ENCODE measurements around the gene IL22RA1.
A peak's percentile ranks its signal among the peaks of the same experiment; 100 is the strongest.

The IL22RA1 gene

GRCh38 chr1:24162201-24162600 is 19.3 kb upstream of the IL22RA1 start:
- Histone ChIP-seq H3K4me2 (no peak overlapping the region), H3K9me3 (replicated peaks in 1 of 11) (no peaks in the 10 kb centered on the region; a peak in 1 of 22 replicates), H3K36me3 (peaks cover 21 to 100% (median 78%) of the 10 kb centered on the region in 11 experiments), H3K27ac (no peak overlapping the region), H3K4me1 (peaks cover 0 to 16% (median 7%) of the 10 kb centered on the region in 10 experiments; a peak in 8 of 20 replicates), H4K20me1 (peaks cover 0 to 13% (median 0%) of the 10 kb centered on the region in 11 experiments; a peak in 3 of 22 replicates), H3K9ac (no peak overlapping the region), H3K4me3 (no peak overlapping the region), H3K27me3 (no peaks in the 10 kb centered on the region)
- TF ChIP-seq Cebpa-rat (IDR thresholded peaks at IDR 0.05) = no peak

GRCh38 chr1:24161270-24161669 is 18.3 kb upstream of the IL22RA1 start:
- peaks cover 0 to 17% (median 0%) of the 10 kb centered on the region in 11 experiments; a peak in 4 of 22 replicates for H4K20me1 ChIP-seq
- H3K4me3 ChIP-seq = no peak overlapping the region
- H3K36me3 ChIP-seq = peaks cover 20 to 100% (median 78%) of the 10 kb centered on the region in 11 experiments
- H3K9ac ChIP-seq = no peak overlapping the region
- no peak for TF ChIP-seq Cebpa-rat (IDR thresholded peaks at IDR 0.05)
- no peaks in the 10 kb centered on the region for H3K27me3 ChIP-seq
- H3K4me2 ChIP-seq = no peak overlapping the region; a peak in 2 of 22 replicates
- H3K9me3 ChIP-seq (replicated peaks in 1 of 11) = no peaks in the 10 kb centered on the region; a peak in 1 of 22 replicates
- H3K27ac ChIP-seq = peak overlapping the region in 1 of 11 experiments; percentile 26; a peak in 1 of 22 replicates
- H3K4me1 ChIP-seq = peaks cover 0 to 16% (median 7%) of the 10 kb centered on the region in 10 experiments; a peak in 8 of 20 replicates

GRCh38 chr1:24159366-24159765 is 16.4 kb upstream of the IL22RA1 start:
- Histone ChIP-seq H3K9ac (no peak overlapping the region), H3K36me3 (peaks cover 14 to 95% (median 70%) of the 10 kb centered on the region in 11 experiments), H3K27ac (no peak overlapping the region), H3K4me3 (no peak overlapping the region), H3K9me3 (replicated peaks in 1 of 11) (no peaks in the 10 kb centered on the region), H3K4me1 (peaks cover 0 to 16% (median 7%) of the 10 kb centered on the region in 10 experiments; a peak in 8 of 20 replicates), H3K4me2 (no peak overlapping the region), H4K20me1 (peaks cover 0 to 17% (median 0%) of the 10 kb centered on the region in 11 experiments; a peak in 6 of 22 replicates), H3K27me3 (no peaks in the 10 kb centered on the region)
- no peak for TF ChIP-seq Cebpa-rat (IDR thresholded peaks at IDR 0.05)

DNA sequence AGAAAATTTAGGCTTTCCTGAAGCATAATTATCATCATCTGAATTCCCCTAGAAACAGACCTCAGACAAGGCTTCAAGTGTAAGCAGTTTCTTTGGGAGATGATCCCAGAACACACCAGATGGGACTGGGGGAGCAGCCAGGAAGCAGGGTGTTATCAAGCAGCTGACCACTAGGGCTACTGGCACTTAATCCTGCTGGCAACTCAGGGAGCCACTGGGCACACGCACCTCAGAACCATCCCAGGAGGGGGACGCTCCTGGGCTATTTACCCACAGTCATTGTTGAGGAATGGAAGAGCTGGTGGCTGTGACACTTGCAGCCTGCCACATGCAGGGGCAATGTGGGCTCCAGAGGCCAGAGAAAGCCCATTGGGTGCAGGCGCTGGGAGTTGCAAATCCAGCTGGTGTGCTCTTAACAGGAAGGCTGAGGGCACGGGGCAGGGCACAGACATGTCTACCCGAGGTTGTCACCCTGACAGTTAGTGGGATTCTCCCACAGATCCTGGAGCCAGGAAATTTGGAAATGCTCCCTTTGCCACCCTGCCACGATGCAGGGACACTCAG is 15.1 kb upstream of the IL22RA1 start:
- Histone ChIP-seq H3K36me3 (peaks cover 14 to 82% (median 60%) of the 10 kb centered on the region in 11 experiments), H3K4me2 (no peak overlapping the region), H3K9ac (no peak overlapping the region), H3K27me3 (no peaks in the 10 kb centered on the region), H4K20me1 (peaks cover 0 to 17% (median 0%) of the 10 kb centered on the region in 11 experiments; a peak in 6 of 22 replicates), H3K4me1 (peaks cover 0 to 16% (median 7%) of the 10 kb centered on the region in 10 experiments; a peak in 8 of 20 replicates), H3K27ac (no peak overlapping the region), H3K9me3 (replicated peaks in 1 of 11) (no peaks in the 10 kb centered on the region), H3K4me3 (no peak overlapping the region)
- TF ChIP-seq Cebpa-rat (IDR thresholded peaks at IDR 0.05) = no peak

- Histone ChIP-seq H3K27ac (no peak overlapping the region), H3K9me3 (replicated peaks in 1 of 11) (no peaks in the 10 kb centered on the region), H3K4me1 (peaks cover 0 to 14% (median 7%) of the 10 kb centered on the region in 10 experiments; a peak in 9 of 20 replicates)
These were observed 13.8 kb upstream of the IL22RA1 start for GRCh38 chr1:24156542-24157260.

GRCh38 chr1:24155011-24155782 is 12.3 kb upstream of the IL22RA1 start:
- Histone ChIP-seq H3K36me3 (peaks cover 14 to 54% (median 48%) of the 10 kb centered on the region in 11 experiments), H3K27ac (no peak overlapping the region), H3K4me3 (no peak overlapping the region), H3K4me1 (peaks cover under 1 to 20% (median 10%) of the 10 kb centered on the region in 10 experiments; a peak in 19 of 20 replicates), H3K9me3 (replicated peaks in 1 of 11) (no peaks in the 10 kb centered on the region), H3K9ac (no peak overlapping the region), H3K27me3 (peaks cover 12 to 23% (median 20%) of the 10 kb centered on the region in 11 experiments), H4K20me1 (peaks cover 0 to 17% (median 0%) of the 10 kb centered on the region in 11 experiments; a peak in 6 of 22 replicates), H3K4me2 (no peak overlapping the region)
- no peak for TF ChIP-seq Cebpa-rat (IDR thresholded peaks at IDR 0.05)

More at GRCh38 chr1:24156542-24157260, 13.8 kb upstream of the IL22RA1 start:
- H3K27me3 ChIP-seq = peaks cover under 1 to 10% (median 5%) of the 10 kb centered on the region in 11 experiments; a peak in 18 of 22 replicates
- no peak overlapping the region for H3K4me2 ChIP-seq
- H3K9ac ChIP-seq = no peak overlapping the region
- no peak for TF ChIP-seq Cebpa-rat (IDR thresholded peaks at IDR 0.05)
- H3K36me3 ChIP-seq = peaks cover 14 to 69% (median 55%) of the 10 kb centered on the region in 11 experiments
- H3K4me3 ChIP-seq = no peak overlapping the region
- peaks cover 0 to 17% (median 0%) of the 10 kb centered on the region in 11 experiments; a peak in 6 of 22 replicates for H4K20me1 ChIP-seq

DNA sequence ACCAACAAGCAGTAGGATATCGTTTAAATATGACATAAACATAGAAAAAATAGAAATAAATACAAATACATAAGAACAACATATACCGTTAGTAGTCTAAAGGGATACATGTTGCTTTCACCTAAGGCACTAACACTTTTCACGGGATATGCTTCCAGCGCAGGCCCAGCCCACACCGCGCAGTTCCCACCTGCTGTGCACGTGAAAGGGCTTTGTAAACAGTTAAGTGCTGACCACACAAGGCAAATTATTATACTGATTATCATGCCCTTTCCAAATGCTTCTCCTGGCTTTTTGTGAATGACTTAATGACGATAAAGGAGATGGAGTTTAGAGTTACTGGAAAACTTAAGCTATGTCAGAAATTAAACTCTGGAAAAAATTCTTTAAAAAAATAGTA is 11.3 kb upstream of the IL22RA1 start:
- Histone ChIP-seq H3K9ac (no peak overlapping the region), H3K27me3 (peaks cover 12 to 32% (median 24%) of the 10 kb centered on the region in 11 experiments), H3K4me2 (no peak overlapping the region), H3K4me3 (no peak overlapping the region), H3K4me1 (peaks cover 10 to 29% (median 18%) of the 10 kb centered on the region in 10 experiments; a peak in 19 of 20 replicates), H3K27ac (no peak overlapping the region), H3K9me3 (replicated peaks in 1 of 11) (no peaks in the 10 kb centered on the region), H4K20me1 (peaks cover 0 to 16% (median 0%) of the 10 kb centered on the region in 11 experiments; a peak in 6 of 22 replicates), H3K36me3 (peaks cover 5 to 44% (median 38%) of the 10 kb centered on the region in 11 experiments)
- TF ChIP-seq Cebpa-rat (IDR thresholded peaks at IDR 0.05) = no peak

DNA sequence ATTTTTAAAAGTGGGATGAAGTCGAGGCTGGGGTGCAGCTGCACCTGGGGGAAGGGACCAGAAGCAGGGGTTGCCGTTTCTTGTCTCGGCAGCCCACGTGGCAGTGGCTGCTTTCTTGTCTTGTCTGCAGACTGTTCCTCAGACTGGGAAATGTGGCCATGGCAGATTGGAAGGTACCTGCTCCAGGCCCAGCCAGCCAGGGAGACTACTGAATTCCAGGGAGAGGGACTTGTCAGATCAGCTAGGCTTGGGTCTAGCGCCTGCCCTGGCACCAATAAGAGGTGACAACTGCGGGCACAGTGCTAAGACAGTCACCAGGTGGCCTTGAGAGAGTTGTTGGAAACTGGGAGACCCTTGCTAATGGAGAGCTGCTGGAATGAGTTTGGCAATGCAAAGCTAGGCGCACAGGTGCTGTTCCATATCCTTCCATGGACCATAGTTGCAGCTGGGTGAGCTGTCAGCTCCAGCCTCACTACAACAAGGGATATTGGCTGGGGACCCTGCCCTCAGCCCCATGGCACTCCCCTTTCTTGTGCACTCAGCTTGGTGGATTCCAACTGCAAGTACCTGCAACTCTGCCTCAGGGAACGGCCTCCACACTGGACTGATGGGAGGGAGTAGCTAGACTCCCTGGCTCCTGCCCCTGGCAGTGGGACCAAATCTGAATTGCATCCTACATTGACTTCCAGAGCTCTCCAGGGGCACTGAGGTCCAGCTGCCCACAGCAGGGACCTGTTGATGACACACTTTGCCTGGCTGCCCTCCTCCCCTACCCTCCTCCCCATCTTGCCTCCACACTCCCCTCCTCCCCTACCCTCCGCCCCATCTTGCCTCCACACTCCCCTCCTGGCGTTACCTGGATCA is 9.9 kb upstream of the IL22RA1 start:
- no peak overlapping the region for H3K4me3 ChIP-seq

More for the DNA sequence above, 9.9 kb upstream of the IL22RA1 start:
- H3K27me3 ChIP-seq = peaks cover 12 to 32% (median 24%) of the 10 kb centered on the region in 11 experiments
- no peaks in the 10 kb centered on the region for H3K9me3 ChIP-seq (replicated peaks in 1 of 11)
- H3K9ac ChIP-seq = no peak overlapping the region
- peaks cover 10 to 35% (median 18%) of the 10 kb centered on the region in 10 experiments; a peak in 19 of 20 replicates for H3K4me1 ChIP-seq
- H3K27ac ChIP-seq = no peak overlapping the region
- peaks cover 5 to 31% (median 25%) of the 10 kb centered on the region in 11 experiments; a peak in 21 of 22 replicates for H3K36me3 ChIP-seq
- no peak overlapping the region for H3K4me2 ChIP-seq
- TF ChIP-seq Cebpa-rat (IDR thresholded peaks at IDR 0.05) = no peak
- H4K20me1 ChIP-seq = peaks cover 0 to 11% (median 0%) of the 10 kb centered on the region in 11 experiments; a peak in 6 of 22 replicates

Data from BLaER1 treated with 17β-estradiol and CSF1 and Interleukin-3, amounts not matched to agents 10 nM and 100 nM (cell line).